Peyer's patch (tissue), 4 donors: ENCODE measurements around the gene COL8A1.

ENCODE experiments used
- CTCF ChIP-seq, 6 experiments: fragments of 450-650 bp in 4 of 6; fragments of 200-600 bp in 2 of 6; sonication (generic) in 1 of 6; IDR thresholded peaks; one replicate each; pipeline ENCODE4 v1.5.1; 2017 to 2019; ENCODE audit warnings: antibody characterized with exemption in 6 of 6, mild to moderate bottlenecking in 3 of 6, moderate library complexity in 1 of 6
- POLR2A ChIP-seq, 2 donors: fragments of 450-650 bp; IDR thresholded peaks; one replicate each; pipeline ENCODE4 v1.5.1; 2017; ENCODE audit warnings: antibody characterized with exemption in 2 of 2, mild to moderate bottlenecking in 2 of 2, moderate library complexity in 2 of 2

GRCh38 chr3:99644017-99644416, 5.6 kb downstream of the COL8A1 start:
- no peak for TF ChIP-seq CTCF (IDR thresholded peaks at IDR 0.05)
- TF ChIP-seq POLR2A (IDR thresholded peaks at IDR 0.05) = no peak
